ENCODE measurements around the gene DIO3. TPM values are rescaled to one million over a fixed set of nuclear protein-coding genes. Genes with fewer than 3 reads are reported as not detected.

DIO3 gene
- total and polyA plus RNA-seq, 4 experiments from 2014 or later, result not detected

DNA sequence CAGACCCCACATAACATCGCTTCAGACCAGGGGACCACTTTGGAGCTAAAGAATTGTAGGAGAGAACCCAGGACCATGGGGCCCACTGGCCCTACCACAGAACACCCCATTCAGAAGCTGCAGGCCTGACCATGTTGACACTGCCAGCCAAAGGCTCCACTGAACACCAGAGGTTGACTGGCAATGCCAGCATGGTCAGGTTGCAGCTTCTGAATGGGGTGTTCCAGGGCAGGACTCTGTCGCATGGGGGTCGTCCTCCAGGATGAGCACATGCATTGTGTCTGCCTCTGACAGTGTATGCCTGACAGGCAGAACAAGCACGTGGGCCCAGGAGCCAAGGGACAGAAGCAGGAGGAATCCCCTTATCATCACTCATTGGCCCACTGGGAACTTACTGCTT is 34.1 kb downstream of the DIO3 start:
- H3K36me3 ChIP-seq (ENCODE audit: insufficient read depth, low read length), result no peaks in the 10 kb centered on the region
- H3K36me3 Mint-ChIP-seq, result no peaks in the 10 kb centered on the region
- H3K4me1 ChIP-seq (ENCODE audit: insufficient read depth, low read length), result peaks cover 28% of the 10 kb centered on the region
- intact Hi-C loops (cut with micrococcal nuclease), result no loop called here
- CTCF ChIA-PET (ENCODE audit: partially characterized antibody), result interaction anchor here (1.1 kb wide), 1 partner anchor 111 kb away, joined by 3 read pairs; no protein-coding TSS in a partner anchor
- H3K27ac ChIP-seq (ENCODE audit: low read depth, low read length), result no peak overlapping the region
- H3K4me1 Mint-ChIP-seq, result peaks cover 28 to 58% (median 43%) of the 10 kb centered on the region in 4 donors
- H3K4me3 Mint-ChIP-seq, result peak overlapping the region in 4 of 8 donors; percentile 17 to 68 (median 36)
- no peaks in the 10 kb centered on the region for H3K9me3 ChIP-seq (ENCODE audit: control insufficient read depth in 1 of 2, low read length in 2 of 2)
- no peak overlapping the region for H3K4me3 ChIP-seq (ENCODE audit: low read length in 2 of 2)
- DNase-seq, result no peak
- H3K27ac Mint-ChIP-seq, result peak overlapping the region in 6 of 7 donors; percentile 78 to 87 (median 79)
- peaks cover 0 to 8% (median 0%) of the 10 kb centered on the region in 8 donors for H3K9me3 Mint-ChIP-seq
- no peaks in the 10 kb centered on the region for H3K27me3 Mint-ChIP-seq
- POLR2A ChIA-PET (ENCODE audit: partially characterized antibody), result no interaction called here
- H3K27me3 ChIP-seq (ENCODE audit: insufficient read depth, low read length), result no peaks in the 10 kb centered on the region

DNA sequence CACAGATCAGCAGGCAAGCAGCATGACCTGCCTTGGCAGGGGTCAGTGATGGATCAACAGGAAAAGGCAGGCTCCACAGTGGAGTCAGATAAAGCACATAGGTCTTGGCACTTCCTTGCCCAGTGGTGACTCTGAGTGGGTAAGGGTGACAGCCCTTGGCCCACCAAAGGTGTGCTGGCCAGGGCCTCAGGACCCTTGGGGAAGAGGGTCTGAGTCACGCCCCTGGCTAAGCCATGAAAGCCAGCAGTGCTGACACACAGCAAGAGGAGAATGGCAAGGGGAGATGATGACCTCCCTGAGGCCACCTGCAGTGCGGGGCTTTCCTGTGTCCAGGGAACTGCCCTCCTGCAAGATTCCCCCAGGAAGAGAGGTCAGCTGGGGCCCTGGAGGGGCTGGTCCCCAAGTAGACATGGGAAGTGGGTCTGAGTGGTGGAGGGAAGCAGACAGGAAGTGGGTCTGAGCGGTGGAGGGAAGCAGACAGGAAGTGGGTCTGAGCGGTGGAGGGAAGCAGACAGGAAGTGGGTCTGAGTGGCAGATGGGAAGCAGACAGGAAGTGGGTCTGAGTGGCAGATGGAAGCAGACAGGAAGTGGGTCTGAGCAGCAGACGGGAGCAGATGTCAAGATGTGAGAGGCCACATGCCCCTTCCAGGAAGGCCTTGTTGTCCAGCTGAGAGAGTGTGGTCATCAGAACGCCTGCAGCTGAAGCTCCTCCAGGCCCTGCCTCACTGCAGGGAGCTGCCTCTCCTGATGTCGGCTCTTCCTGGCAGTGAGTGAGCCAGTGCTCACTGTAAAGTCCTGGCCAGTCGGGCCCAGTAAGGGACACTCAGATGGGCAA is 34.8 kb downstream of the DIO3 start:
- DNase-seq, result peak in 4 of 5 donors; percentile 9 to 50 (median 18)
- H3K9me3 ChIP-seq (ENCODE audit: control insufficient read depth in 1 of 2, low read length in 2 of 2), result no peaks in the 10 kb centered on the region
- no peak overlapping the region for H3K4me3 ChIP-seq (ENCODE audit: low read length in 2 of 2)
- POLR2A ChIA-PET (ENCODE audit: partially characterized antibody), result no interaction called here
- Mint-ChIP-seq H3K4me1 (peaks cover 28 to 58% (median 43%) of the 10 kb centered on the region in 4 donors), H3K9me3 (peaks cover 0 to 8% (median 0%) of the 10 kb centered on the region in 8 donors), H3K27ac (peak overlapping the region; percentile 74 to 95 (median 87)), H3K27me3 (no peaks in the 10 kb centered on the region), H3K4me3 (peak overlapping the region in 7 of 8 donors; percentile 54 to 75 (median 68)), H3K36me3 (no peaks in the 10 kb centered on the region)
- H3K36me3 ChIP-seq (ENCODE audit: insufficient read depth, low read length), result no peaks in the 10 kb centered on the region
- intact Hi-C loops (cut with micrococcal nuclease), result no loop called here
- no peak overlapping the region for H3K27ac ChIP-seq (ENCODE audit: low read depth, low read length)
- H3K4me1 ChIP-seq (ENCODE audit: insufficient read depth, low read length), result peaks cover 28% of the 10 kb centered on the region
- CTCF ChIA-PET (ENCODE audit: partially characterized antibody), result interaction anchor here (1.1 kb wide), 1 partner anchor 110 kb away, joined by 3 read pairs; no protein-coding TSS in a partner anchor
- H3K27me3 ChIP-seq (ENCODE audit: insufficient read depth, low read length), result no peaks in the 10 kb centered on the region

DNA sequence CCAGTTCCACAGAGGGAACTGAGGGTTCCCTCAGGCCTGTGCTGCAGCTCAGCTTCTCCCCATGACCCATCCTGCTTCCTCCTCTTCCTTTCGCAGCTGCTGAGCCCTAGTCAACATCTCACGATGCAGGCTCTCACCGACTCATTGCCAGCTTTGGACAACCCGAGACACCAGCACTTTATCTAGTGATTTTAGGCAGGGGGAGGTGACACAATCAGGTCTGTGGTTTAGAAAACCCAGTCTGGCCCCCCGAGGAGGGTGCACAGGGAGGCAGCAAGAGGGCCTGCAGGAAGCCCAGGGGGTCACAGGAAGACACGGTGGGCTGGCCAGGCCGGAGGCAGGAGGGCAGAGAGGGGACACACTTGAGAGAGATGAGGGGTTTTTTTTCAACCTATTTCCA is 35.4 kb downstream of the DIO3 start:
- CTCF ChIA-PET (ENCODE audit: partially characterized antibody), result interaction anchor here (1.1 kb wide), 1 partner anchor 109 kb away, joined by 3 read pairs; no protein-coding TSS in a partner anchor
- H3K27me3 ChIP-seq (ENCODE audit: insufficient read depth, low read length), result no peaks in the 10 kb centered on the region
- intact Hi-C loops (cut with micrococcal nuclease), result no loop called here
- H3K27ac ChIP-seq (ENCODE audit: low read depth, low read length), result no peak overlapping the region
- POLR2A ChIA-PET (ENCODE audit: partially characterized antibody), result no interaction called here
- H3K27ac Mint-ChIP-seq, result peak overlapping the region in 5 of 7 donors; percentile 74 to 94 (median 79)
- no peaks in the 10 kb centered on the region for H3K36me3 Mint-ChIP-seq
- H3K4me3 ChIP-seq (ENCODE audit: low read length in 2 of 2), result no peak overlapping the region
- no peaks in the 10 kb centered on the region for H3K9me3 ChIP-seq (ENCODE audit: control insufficient read depth in 1 of 2, low read length in 2 of 2)
- H3K36me3 ChIP-seq (ENCODE audit: insufficient read depth, low read length), result no peaks in the 10 kb centered on the region
- DNase-seq, result no peak
- H3K27me3 Mint-ChIP-seq, result no peaks in the 10 kb centered on the region
- peaks cover 28% of the 10 kb centered on the region for H3K4me1 ChIP-seq (ENCODE audit: insufficient read depth, low read length)
- H3K4me1 Mint-ChIP-seq, result peaks cover 28 to 58% (median 43%) of the 10 kb centered on the region in 4 donors
- H3K9me3 Mint-ChIP-seq, result peaks cover 0 to 8% (median 0%) of the 10 kb centered on the region in 8 donors
- peak overlapping the region in 7 of 8 donors; percentile 21 to 75 (median 57) for H3K4me3 Mint-ChIP-seq

DNA sequence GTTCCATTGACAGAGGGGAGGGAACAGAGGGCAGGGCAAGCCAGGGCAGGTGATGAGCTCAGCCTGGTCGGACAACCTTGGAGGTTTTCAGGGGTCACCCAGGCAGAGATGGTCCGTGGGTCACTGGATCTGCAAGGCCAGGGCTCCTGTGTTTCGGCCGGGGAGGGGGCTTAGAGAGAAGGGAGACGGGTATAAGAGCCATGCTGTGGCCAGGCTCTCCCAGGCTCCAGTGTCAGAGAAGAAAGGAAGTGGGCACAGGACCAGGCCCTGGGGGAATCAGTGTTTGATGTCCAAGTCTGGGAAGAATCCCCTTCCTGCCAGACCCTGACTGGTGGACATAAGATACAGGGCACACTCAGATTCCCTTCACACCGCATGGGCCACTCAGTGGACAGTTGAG is 36.9 kb downstream of the DIO3 start:
- H3K27me3 Mint-ChIP-seq, result peaks cover 0 to 2% of the 10 kb centered on the region in 2 donors
- no peak overlapping the region for H3K4me3 Mint-ChIP-seq
- peaks cover 0 to 8% (median 0%) of the 10 kb centered on the region in 8 donors for H3K9me3 Mint-ChIP-seq
- H3K4me1 Mint-ChIP-seq, result peaks cover 28 to 58% (median 43%) of the 10 kb centered on the region in 4 donors
- peak overlapping the region in 2 of 7 donors; percentile 12 to 17 for H3K27ac Mint-ChIP-seq
- Histone ChIP-seq H3K36me3 (ENCODE audit: insufficient read depth, low read length) (no peaks in the 10 kb centered on the region), H3K27ac (ENCODE audit: low read depth, low read length) (no peak overlapping the region), H3K4me1 (ENCODE audit: insufficient read depth, low read length) (peaks cover 28% of the 10 kb centered on the region), H3K9me3 (ENCODE audit: control insufficient read depth in 1 of 2, low read length in 2 of 2) (no peaks in the 10 kb centered on the region), H3K4me3 (ENCODE audit: low read length in 2 of 2) (no peak overlapping the region), H3K27me3 (ENCODE audit: insufficient read depth, low read length) (no peaks in the 10 kb centered on the region)
- CTCF ChIA-PET (ENCODE audit: partially characterized antibody), result no interaction called here
- no peak for DNase-seq
- intact Hi-C loops (cut with micrococcal nuclease), result no loop called here
- POLR2A ChIA-PET (ENCODE audit: partially characterized antibody), result no interaction called here
- no peaks in the 10 kb centered on the region for H3K36me3 Mint-ChIP-seq

DNA sequence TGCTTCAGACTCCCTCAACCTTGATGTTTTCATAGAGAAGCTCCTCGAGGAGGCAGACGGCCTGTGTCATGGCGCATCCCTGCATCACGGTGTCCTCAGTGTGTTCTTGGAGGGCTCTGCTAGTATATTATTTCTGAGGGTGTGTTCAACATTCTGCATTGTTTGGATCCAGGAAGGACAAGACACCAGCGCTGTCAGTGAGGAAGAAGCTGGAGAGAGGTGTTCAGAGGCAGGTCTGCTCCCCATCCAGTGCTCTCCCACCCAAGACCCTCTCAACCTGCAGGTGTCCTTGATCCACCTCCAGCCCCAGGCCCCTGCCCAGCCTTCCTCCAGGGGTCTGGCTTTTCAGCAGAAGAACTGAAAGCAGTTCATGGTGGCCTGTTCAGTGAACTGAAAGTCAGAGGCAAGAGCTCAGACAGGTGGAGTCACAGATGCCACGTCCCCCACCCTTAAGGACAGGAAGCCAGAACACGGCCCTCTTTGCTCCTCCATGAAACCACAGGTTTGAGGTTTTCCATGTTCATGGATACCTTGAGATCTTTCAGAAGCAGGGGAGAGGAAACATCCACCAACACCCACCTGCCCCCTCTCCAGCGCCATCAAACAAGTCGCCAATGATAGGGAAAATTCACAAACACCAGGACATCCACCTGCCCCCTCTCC is 37.4 kb downstream of the DIO3 start:
- intact Hi-C loops (cut with micrococcal nuclease), result no loop called here
- H3K27ac Mint-ChIP-seq, result peak overlapping the region in 1 of 7 donors; percentile 12

DNA sequence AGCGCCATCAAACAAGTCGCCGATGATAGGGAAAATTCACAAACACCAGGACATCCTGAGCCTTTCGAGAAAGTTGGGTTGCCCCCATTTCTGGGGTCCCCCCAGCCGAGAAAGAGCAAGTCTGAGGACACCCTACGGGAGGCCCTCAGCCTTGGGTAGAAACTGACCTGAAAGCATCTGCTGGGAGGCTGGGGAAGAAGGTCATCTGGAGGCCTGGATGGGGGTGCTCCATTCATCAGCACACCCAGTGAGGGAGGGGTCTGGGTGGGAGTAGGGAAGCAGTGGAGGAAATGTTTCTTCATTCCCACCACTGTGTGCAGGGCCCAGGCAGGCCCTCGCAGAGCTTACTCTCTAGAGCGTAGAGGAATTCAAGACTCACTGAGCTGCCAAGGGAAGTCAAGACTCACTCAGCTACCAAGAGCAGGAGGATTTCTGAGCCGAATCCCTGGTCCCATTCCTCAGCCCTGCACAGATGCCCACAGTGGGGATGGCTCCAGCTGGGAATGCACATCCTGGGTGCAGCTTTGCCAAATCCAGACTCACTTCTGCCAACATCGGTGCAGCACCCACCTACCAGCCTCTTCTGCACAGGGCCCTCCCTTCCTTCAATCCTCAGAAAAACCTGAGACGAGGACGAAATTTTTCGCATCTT is 38.1 kb downstream of the DIO3 start:
- Mint-ChIP-seq H3K4me1 (peaks cover 23 to 48% (median 35%) of the 10 kb centered on the region in 4 donors), H3K9me3 (peaks cover 0 to 3% (median 0%) of the 10 kb centered on the region in 8 donors), H3K27me3 (peaks cover 2% of the 10 kb centered on the region in 2 donors), H3K4me3 (no peak overlapping the region), H3K36me3 (no peaks in the 10 kb centered on the region), H3K27ac (no peak overlapping the region)
- no peaks in the 10 kb centered on the region for H3K36me3 ChIP-seq (ENCODE audit: insufficient read depth, low read length)
- ChIA-PET CTCF (ENCODE audit: partially characterized antibody) (no interaction called here), POLR2A (ENCODE audit: partially characterized antibody) (no interaction called here)
- no peak overlapping the region for H3K4me3 ChIP-seq (ENCODE audit: low read length in 2 of 2)
- intact Hi-C loops (cut with micrococcal nuclease), result no loop called here
- DNase-seq, result no peak
- no peak overlapping the region for H3K27ac ChIP-seq (ENCODE audit: low read depth, low read length)
- H3K4me1 ChIP-seq (ENCODE audit: insufficient read depth, low read length), result peaks cover 28% of the 10 kb centered on the region
- no peaks in the 10 kb centered on the region for H3K9me3 ChIP-seq (ENCODE audit: control insufficient read depth in 1 of 2, low read length in 2 of 2)
- H3K27me3 ChIP-seq (ENCODE audit: insufficient read depth, low read length), result no peaks in the 10 kb centered on the region

More for the DNA sequence above, 37.4 kb downstream of the DIO3 start:
- no peak overlapping the region for H3K4me3 Mint-ChIP-seq
- H3K9me3 ChIP-seq (ENCODE audit: control insufficient read depth in 1 of 2, low read length in 2 of 2), result no peaks in the 10 kb centered on the region
- H3K4me1 Mint-ChIP-seq, result peaks cover 26 to 54% (median 40%) of the 10 kb centered on the region in 4 donors
- no peaks in the 10 kb centered on the region for H3K36me3 ChIP-seq (ENCODE audit: insufficient read depth, low read length)
- CTCF ChIA-PET (ENCODE audit: partially characterized antibody), result no interaction called here
- H3K36me3 Mint-ChIP-seq, result no peaks in the 10 kb centered on the region
- DNase-seq, result no peak
- H3K27me3 Mint-ChIP-seq, result peaks cover 2% of the 10 kb centered on the region in 2 donors
- peaks cover 0 to 4% (median 0%) of the 10 kb centered on the region in 8 donors for H3K9me3 Mint-ChIP-seq
- H3K27ac ChIP-seq (ENCODE audit: low read depth, low read length), result no peak overlapping the region
- peaks cover 28% of the 10 kb centered on the region for H3K4me1 ChIP-seq (ENCODE audit: insufficient read depth, low read length)
- POLR2A ChIA-PET (ENCODE audit: partially characterized antibody), result no interaction called here
- H3K4me3 ChIP-seq (ENCODE audit: low read length in 2 of 2), result no peak overlapping the region
- H3K27me3 ChIP-seq (ENCODE audit: insufficient read depth, low read length), result no peaks in the 10 kb centered on the region
